Activated CD8-positive, alpha-beta memory T cell treated with anti-CD3 and anti-CD28 coated beads, Interleukin-2, amount 50 U/mL, for 1 hour (primary cell): ENCODE measurements around the gene YWHAH.

ENCODE experiments used
- DNase-seq: peaks from one replicate; pipeline ENCODE4 v3.0.0-alpha.2; 2020; ENCODE audit errors: extremely low read depth

The YWHAH gene

GRCh38 chr22:31950226-31950625 is 5.9 kb downstream of the YWHAH start:
- DNase-seq: no peak

- no peak for DNase-seq
Observed at GRCh38 chr22:31951194-31952093, 7.1 kb downstream of the YWHAH start.

DNA sequence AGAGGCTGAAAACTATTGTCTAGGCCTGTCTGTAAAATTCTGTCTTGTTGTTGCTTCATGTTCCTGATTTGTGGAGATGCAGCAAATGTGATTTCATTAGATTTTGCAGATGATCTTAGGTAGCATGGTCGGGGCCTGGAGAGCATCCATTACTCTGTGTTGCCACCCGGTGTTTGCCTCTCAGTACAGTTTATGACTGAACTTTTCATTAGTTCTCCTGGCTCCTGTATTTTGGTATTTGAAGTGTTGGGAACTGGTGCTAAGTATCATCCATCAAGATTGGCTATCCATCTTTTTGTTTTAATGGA is 7.7 kb downstream of the YWHAH start:
- DNase-seq: no peak

GRCh38 chr22:31952472-31952871 is 8.1 kb downstream of the YWHAH start:
- DNase-seq: no peak

DNA sequence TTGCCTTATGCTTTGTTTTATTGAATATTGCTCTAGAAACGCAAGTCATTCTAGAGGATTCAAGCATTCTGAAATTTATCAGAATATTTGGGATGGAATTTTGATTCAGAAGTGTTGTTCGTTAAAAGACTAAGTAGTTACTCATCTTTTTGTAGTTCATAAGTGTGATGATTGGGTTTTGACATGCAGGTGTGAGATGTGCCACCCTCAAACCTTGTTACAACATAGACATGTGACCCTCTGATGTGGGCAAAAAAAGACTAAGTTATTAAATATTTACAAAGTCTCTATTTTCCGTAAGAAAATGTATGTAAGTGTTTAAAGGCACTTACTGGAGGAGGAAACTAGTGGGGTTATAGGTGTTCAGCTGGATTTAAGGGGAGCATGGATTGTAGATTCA is 8.9 kb downstream of the YWHAH start:
- DNase-seq: no peak

- no peak for DNase-seq
Observed at GRCh38 chr22:31954535-31955523, 10.5 kb downstream of the YWHAH start.

GRCh38 chr22:31956360-31956759 is 12.0 kb downstream of the YWHAH start:
- no peak for DNase-seq

GRCh38 chr22:31957970-31958594 is 13.7 kb downstream of the YWHAH start:
- DNase-seq: no peak

- no peak for DNase-seq
Observed at GRCh38 chr22:31958625-31959239, 14.4 kb downstream of the YWHAH start.

- no peak for DNase-seq
Observed at GRCh38 chr22:31960767-31961166, 16.4 kb downstream of the YWHAH start.

GRCh38 chr22:31962387-31963125 is 18.2 kb downstream of the YWHAH start:
- no peak for DNase-seq

- no peak for DNase-seq
Observed at GRCh38 chr22:31968022-31968421, 23.7 kb downstream of the YWHAH start.

GRCh38 chr22:31969789-31970489 is 25.6 kb downstream of the YWHAH start:
- DNase-seq: peak; percentile 18

DNA sequence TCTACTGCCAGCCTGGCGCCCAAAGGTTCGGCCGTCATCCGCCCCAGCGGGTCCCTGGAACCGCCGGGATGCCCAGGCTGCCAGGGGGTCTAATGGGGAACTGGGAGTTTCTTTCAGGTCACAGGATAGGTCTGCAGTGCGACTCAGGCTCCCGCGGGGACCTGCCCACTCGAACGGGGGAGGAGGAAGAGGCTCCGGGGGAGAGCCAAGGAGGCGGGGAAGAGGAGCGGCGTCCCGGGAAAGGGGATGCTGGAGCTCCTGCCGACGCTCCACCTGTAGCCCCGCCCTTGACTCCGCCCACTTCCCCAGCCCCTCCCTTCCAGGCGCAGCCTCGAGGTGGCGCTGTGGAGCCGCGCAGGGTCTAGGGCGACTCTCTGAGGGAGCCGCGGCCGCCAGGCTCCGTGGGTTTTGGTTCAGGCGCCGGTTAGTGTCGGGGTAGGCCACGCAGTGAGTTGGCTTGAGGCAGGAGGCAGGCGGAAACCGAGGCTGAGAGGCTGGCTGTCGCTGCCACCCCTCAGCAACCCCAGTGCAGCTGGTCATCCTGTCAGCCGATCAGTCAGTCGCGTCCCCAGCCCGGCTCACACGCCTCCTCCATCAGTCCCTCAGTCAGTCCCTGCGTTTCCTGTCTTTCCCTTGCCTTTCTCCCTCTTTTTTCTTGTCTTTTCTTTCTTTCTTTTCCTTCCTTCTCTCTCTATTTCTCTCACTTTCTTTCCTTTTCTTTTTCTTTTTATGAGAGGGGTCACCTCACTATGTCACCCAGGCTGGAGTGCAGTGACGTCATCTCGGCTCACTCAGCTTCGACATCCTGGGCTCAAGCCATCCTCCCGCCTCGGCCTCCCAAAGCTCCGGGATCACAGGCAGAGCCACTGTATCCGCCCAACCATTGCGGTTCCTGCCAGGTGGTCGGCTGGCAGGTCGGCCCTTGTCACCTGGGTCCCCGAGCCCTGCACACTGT is 26.4 kb downstream of the YWHAH start:
- DNase-seq: peak; percentile 52

DNA sequence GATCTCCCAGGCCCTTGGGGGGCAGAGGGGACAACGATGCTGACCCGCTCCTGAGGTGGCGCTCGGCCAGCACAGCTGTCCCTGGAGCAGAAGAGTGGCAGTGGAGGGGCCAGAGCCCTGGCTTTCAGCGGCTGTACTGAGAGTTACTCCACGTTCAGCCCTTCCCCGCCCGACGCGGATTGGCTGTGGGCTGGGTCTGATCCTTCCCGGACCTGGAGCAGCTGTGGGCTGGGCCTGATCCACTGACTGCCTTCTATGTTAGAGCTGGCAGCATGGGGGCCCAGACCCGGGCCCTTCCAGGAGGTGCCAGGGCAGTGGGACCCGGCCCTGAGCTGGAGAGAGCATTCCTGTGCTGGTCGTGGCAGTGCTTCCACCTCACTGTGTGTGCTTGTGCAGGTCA is 27.8 kb downstream of the YWHAH start:
- DNase-seq: no peak

DNA sequence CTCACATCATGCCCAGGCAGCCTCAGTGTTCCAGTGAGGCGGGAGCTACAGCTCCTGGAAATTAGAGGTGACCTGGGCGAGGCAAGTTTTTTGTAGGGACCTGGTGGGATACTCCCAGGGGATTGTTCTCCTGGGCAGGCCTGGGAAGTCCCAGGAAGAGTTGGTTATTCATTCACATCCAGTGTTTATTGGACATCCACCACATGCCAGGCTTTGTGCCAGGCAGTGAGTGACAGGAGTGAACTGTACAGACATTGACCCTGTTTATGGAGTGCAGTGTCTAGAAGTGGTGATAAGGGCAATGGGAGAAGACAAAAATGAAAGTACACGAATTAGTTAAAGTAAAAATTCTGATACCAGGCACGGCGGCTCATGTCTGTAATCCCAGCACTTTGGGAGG is 29.4 kb downstream of the YWHAH start:
- DNase-seq: no peak

DNA sequence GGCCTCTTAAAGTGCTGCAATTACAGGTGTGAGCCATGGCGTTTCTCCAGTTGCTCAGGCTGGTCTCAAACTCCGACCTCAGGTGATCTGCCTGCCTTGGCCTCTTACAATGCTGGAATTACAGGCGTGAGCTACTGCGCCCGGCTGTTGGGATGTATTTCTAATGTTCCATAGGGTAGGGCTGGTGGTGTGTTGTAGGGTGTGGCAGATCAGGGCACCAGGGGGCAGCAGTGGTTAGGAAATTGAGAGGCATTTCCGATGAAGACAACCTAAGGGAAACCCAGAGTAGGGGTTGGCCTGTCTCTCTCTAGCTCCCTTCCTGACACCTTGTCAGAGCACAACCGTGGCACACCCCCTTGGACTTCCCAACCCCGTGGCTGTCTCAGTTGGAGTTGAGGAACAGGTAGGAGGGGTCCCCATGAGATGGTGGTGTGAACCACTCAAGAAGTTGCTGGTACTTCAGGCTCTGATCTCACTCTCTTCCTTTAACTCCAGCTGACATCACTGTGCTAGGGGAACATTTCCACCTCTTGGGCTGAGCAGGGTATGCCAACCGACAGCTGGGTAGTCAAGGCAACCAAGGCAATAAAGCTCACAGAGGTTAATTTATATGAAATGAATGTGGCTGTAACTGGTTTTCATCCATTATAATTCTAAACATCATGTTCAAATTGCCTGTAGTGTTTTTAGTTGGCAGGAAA is 33.0 kb downstream of the YWHAH start:
- DNase-seq: peak; percentile 19

- DNase-seq: no peak
Observed at GRCh38 chr22:31977939-31978338, 33.6 kb downstream of the YWHAH start.

DNA sequence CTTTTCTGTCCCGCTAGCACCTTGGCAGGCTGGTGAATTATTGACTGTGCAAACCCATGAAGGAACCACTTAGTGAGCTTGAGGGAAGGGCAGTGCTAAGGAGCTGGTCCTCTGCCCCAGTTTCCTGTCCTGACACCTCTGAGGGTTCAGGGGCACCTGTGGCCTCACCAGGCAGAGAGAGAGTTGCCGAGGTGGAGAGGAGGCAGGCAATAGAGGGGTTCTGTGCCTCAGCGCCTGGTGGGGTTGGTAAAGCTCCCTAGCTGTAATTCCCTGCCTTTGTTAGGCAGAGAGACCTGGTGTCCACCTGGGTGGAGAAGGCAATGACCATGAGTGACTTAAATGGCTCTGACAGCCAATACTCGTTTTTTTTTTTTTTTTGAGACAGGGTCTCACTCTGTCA is 36.3 kb downstream of the YWHAH start:
- no peak for DNase-seq
